Stimulated activated naive CD4-positive, alpha-beta T cell (primary cell): ENCODE data around the gene GDPD4.

Experiments
- DNase-seq, 6 experiments: peaks; one replicate each; lab custom pipeline; 2025; lab: John Stamatoyannopoulos, UW

Gene GDPD4

DNA sequence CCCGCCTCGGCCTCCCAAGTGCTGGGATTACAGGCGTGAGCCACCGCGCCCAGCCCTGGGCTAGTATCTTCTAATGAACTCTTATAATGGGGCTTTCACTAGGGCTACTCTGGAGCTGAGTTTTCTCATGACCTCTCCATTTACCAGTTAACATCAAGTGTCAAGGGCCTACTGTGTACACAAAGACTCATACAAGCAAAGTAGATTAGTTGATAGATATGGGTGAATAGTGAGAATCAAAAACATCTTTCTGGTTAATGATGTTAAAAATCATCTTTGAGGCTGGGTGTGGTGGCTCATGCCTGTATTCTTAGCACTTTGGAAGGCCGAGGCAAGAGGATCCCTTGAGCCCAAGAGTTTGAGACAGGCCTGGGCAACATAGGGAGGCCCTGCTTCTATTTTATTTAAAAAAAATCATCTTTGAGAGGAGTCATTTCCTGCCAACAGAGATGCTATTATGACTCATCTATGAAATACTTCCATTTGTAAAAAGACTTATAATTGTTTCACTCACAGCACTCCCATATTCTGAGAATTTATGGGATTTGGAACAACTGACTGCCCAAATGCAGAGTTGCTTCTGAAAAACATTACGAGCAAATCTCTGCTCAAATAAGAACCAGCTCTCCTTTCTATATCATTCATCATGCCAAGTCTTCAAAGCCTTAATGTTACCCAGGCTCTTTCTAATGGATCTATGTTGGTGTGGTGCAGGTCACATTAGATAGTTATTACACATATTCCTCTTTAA lies 57.0 kb downstream of the GDPD4 start:
- no peak for DNase-seq

DNA sequence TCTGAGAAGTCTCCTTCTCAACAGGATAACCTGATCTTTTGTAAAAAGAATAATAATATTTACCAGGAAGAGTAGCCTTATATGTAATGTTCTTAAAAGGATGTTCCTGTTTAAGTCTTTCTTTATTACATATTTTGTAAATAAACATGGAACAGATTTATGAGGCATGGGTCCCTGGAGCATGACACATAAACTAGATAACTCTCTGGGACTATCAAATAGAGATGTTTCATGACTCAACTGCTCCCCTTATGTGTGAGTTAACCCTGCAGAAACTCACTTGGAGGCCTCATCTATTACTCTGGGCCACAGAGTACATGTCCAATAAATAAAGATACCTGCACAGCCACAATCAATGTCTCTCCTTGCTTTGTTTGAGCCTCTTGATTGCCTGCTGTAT lies 64.6 kb downstream of the GDPD4 start:
- DNase-seq, result no peak

DNA sequence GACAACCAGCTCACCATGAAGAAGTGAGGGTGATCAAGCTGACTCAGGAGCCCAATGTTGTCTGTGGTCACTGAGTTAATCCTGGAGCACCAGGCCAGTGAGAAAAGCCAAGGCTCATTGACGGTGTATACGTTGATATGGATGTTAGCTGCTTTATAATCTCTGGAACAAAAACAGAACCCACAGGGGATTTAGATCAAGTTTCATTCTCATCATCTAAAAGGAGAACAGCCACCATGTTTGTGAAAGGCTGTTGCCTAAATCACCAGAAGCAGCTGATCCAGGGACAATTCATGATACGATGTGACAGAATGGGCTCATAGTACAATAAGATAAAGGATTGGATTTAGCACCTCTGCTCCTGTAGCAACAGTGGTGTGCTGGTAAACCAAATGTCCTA lies 68.5 kb downstream of the GDPD4 start:
- no peak for DNase-seq

DNA sequence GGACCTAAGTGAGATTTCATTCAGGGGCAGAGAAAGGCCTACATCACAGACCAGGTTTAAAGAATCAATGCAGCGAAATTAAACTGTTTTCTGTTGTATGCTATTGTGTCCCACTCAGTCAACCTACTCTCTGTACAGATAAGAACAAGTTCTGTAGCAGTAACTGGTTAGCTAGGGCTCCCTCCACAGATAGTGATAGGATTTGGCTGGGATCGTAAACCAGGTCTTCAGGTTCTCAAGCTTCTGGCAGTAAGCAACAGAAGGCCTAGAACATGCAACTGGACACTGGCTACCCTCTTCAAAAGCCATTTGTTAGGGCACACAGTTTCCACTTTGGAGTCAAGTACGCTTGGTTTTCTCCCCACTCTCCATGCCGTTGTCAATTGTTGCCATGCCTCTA lies 69.2 kb downstream of the GDPD4 start:
- no peak for DNase-seq

DNA sequence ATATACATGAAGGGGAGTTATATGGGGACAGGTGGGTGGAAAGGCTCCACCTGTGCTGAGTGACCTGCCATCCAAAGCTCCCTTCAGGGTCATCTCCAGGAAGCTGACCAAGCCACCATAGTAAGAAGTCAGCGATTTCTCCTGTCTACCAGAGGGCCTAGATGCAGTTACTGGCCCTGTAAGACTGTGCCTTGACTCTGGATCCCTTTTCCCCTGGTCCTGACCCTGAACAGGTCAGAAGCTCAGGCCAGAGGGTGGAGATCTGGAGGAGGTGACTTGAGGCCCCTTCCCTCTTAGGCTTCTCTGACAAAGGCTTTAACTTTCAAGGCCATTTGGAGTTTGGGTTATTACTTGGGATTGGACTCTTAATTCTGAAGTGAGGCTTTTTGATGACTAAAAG lies 69.7 kb downstream of the GDPD4 start:
- DNase-seq, result no peak

DNA sequence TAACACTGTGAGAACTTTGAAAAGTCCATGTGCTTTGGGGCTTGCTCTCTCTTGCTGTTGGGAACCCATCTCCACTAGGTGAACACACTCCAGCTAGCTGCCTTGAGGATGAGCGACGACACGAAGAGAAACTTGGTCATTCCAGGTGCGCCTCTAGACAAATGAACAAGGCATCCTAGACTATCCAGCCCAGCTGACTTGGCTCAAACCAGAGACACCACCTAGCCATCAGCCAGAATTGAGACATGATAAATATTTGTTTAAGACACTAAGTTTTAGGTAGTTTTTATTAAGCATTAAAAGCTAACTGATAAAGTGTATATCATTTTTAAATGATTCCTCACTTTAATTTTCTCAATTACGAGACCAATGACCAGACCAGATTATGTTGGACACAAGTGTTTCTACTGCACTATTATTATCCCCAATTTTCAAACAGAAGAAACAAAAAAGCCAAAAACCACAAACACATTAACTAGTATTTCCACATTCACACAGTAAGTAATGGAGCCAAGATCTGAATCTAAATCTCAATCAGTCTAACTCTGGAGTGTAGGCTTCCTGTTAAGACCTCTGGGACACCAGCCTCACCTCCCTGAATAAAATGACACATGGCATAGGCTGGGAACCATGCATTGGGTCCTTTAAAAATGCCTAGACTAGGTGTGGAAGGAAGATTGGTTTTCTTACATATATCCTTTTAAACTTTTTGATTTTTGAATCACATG lies 70.4 kb downstream of the GDPD4 start:
- no peak for DNase-seq

DNA sequence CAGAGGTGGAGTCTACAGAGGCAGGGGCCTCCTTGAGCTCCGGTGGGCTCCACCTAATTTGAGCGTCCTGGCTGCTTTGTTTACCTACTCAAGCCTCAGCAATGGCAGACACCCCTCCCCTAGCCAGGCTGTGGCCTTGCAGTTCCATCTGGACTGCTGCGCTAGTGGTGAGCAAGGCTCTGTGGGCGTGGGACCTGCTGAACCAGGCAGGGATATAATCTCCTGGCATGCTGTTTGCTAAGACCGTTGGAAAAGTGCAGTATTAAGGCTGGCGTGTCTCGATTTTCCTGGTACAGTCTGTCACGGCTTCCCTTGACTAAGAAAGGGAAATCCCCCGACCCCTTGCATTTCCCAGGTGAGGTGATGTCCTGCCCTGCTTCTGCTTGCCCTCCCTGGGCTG lies 77.7 kb downstream of the GDPD4 start:
- no peak for DNase-seq

DNA sequence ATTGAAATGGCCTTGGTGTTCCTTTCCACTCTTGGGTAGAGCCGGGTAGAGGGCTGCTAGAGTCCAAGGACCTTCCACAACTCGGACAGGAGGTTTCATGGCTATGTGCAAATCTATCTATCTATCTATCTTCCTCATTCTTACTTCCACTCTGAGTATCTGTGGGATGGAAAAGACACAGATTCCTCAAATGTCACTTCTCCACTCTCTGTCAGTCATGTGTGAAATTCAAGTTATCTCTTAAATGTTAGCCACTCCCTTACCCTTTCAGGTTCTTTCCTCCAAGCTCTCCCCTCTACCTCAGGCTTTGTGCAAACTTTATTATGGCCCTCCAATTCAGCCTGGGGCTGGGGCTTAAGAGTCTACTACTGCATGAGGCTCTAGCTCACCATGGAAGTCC lies 84.3 kb downstream of the GDPD4 start:
- no peak for DNase-seq

DNA sequence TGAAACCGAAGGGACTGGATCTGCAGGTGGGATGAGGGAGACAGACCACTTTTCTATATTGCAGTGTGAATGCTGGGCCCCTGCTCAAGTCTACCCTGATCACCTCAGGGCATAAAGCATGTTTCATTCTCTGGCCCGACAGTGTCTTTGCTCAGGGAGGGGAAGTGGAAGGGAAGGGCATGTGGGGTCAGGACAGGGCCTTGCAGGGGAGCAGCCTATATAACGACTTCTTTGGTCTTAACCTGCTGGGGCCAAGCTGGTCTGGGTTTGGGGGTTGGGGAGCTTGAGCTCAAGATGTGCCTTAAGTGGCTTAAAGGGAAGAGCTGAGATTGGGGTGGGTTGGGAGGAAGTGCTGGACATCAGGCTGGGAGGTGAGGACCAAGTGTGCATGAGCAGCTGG lies 86.4 kb downstream of the GDPD4 start:
- DNase-seq, result no peak

DNA sequence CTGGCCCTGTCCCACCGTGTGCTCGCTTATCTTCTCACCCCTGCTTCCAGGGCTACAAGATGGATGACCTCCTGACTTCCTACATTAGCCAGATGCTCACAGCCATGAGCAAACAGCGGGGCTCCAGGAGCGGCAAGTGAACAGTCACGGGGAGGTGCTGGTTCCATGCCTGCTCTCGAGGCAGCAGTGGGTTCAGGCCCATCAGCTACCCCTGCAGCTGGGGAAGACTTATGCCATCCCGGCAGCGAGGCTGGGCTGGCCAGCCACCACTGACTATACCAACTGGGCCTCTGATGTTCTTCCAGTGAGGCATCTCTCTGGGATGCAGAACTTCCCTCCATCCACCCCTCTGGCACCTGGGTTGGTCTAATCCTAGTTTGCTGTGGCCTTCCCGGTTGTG lies 86.9 kb downstream of the GDPD4 start:
- no peak for DNase-seq

DNA sequence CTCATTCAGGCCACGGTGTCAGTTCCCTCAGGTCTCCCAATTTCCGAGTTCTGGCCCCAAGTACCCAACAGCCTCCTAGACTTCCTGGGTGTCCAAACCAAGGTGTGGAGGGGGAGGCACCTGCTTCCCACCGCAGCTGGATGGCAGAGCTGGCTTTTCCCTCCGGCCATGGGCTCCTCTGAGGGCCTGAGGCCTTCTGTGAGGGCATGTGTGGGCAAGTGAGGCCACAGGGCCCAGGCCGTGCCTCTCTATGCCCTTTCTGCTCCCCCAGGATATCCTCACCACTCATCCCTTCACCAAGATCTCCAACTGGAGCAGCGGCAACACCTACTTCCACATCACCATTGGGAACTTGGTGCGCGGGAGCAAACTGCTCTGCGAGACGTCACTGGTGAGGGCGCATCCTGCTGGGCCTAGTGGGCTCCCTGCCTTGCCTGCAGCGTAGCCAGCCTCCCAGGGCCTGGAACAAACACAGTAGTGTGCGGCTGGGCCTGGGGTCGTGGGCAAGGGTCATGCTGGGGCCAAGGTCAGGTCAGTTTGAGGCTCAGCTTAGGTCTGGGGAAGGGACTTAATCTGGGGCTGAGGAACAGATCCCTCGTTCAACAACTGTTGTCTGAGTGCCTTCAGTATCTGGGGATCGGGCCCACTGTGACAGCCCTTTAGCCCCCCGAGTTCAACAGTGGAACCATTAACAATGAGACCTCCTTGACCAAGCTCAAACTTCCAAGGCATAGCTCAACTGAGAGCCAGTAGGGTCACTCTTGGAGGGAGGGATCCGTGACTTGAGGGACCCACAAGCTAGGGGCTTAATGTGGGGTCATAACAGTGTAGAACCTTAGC lies 87.7 kb downstream of the GDPD4 start:
- DNase-seq, result no peak

DNA sequence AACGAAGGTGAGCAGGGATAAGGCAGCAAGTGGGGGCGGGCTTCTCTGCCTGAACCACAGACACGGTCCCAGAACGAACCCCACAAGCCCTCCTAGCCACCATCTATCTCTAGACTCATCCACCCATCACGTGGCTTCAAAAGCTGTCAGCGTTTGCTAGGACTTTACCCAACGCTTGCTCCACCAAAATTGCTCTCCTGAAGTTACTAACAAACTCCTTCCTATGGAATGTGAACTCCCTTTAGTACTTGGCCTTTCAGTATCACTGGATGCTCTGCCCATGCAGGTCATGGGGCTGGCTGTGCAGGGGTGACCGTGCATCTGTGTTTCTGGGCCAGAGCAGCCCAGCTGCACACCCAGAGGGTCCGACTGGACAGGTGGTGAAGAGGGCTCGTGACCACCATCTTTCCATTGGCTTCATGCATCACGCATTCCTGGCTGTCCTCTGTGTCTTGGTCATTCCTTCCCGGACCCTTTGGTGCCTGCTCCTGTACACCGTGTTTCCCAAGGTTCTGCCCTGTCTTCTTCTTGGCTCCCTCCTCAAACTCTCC lies 88.4 kb downstream of the GDPD4 start:
- no peak for DNase-seq

DNA sequence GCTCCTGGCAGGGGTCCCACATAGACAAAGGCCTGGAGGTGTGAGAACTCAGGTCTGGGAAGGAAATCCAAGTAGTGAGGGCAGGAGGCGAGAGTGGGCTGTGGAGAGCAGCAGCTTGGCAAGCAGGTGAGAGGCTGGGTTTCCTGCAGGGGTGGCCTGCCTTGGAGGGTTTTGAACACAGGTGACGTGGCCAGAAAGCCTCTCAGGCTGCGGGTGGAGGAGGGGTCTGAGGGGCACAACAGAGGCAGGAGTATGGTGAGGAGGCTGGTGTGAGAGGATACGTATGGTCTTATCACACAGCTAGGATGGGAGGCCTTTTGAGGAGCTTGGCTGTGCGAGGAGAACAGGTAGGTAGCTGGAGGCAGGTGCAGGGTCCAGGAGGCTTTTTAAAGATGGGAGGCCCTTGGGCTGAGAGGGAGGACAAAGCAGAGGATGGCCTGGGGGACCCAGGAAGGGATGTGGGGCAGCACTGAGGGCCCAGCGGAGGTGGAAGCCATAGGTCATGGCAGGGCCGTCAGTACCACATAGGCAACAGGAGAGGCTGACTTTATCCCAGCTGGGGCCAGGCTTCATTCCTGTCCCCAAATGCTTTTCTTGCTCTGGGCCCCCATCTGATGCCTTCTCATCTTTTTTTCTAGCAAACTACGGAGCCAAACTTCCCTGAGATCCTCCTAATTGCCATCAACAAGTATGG lies 89.0 kb downstream of the GDPD4 start:
- DNase-seq, result no peak

DNA sequence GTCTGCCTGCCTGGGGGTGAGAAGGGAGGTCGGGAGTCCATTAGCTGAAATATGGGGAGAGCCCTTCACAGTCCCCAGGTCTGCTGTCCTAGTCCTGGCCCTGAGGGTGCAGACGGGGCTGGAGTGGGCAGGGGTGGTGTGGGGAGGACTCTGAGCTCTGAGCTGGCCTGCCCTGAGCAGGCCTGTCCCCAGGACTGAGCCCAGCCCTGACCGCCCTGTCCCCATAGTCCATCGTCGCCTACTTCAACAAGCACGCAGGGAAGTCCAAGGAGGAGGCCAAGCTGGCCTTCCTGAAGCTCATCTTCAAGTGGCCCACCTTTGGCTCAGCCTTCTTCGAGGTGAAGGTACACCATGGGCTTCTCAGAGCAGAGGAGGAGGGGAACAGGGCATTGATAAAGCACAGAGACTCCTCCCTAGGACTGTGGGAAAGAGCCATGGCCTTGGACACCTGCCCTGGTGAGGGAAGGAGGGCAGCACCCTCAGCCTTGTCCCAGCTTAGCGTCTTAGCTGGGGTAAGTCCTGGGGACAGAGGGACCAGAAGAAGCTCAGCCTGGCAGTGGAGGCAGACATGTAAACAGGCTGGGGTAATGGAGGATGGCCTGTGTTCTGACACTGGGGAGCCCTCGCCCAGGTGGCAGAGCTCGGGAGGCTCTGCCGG lies 89.8 kb downstream of the GDPD4 start:
- DNase-seq, result no peak

DNA sequence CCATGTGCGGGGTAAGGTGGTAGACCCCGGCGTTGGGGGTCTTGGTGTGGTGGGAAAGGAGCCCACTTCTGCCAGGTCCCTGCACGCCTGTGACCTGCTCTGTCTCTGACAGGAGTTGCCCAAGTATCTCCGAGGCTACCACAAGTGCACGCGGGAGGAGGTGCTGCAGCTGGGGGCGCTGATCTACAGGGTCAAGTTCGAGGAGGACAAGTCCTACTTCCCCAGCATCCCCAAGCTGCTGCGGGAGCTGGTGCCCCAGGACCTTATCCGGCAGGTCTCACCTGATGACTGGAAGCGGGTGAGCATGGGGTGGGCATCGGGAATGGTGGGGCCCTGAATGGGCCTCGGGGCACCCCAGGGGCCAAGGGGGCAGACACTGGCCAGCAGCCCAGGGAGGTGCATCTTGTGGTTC lies 90.4 kb downstream of the GDPD4 start:
- no peak for DNase-seq

DNA sequence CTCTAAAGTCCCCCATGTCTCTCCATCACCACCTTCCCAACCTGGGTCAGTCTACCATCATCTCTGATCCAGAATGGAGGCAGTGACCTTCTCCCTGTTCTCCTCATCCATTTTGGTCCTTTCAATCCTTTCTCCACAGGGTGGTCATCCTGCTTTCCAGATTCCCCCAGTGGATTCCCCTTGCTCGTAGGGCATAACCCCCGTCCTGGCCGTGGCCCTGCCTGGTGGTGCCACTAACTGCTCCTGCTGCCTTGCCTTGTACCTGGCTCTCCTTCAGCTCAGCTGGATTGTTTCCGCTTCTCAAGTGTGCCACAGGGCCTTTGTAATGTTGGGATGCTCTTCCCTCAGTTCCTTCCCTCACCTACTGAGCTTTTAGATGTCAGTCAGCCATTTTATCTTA lies 91.8 kb downstream of the GDPD4 start:
- no peak for DNase-seq

DNA sequence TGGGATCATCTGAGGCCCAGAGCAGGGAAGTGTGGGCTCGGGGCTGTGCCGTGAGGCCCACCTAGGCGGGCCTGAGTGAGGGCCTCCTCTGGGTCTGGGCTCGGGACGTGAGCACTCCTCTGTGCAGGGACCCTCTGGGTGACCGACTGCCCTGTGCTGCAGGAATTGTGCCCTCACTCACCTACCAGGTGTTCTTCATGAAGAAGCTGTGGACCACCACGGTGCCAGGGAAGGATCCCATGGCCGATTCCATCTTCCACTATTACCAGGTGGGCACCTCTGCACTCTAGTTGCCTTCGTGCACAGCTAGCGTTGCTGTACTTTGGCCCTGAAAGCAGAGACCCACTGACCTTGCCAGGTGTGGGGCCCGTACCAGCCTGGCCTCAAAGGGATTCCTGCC lies 93.0 kb downstream of the GDPD4 start:
- DNase-seq, result no peak

DNA sequence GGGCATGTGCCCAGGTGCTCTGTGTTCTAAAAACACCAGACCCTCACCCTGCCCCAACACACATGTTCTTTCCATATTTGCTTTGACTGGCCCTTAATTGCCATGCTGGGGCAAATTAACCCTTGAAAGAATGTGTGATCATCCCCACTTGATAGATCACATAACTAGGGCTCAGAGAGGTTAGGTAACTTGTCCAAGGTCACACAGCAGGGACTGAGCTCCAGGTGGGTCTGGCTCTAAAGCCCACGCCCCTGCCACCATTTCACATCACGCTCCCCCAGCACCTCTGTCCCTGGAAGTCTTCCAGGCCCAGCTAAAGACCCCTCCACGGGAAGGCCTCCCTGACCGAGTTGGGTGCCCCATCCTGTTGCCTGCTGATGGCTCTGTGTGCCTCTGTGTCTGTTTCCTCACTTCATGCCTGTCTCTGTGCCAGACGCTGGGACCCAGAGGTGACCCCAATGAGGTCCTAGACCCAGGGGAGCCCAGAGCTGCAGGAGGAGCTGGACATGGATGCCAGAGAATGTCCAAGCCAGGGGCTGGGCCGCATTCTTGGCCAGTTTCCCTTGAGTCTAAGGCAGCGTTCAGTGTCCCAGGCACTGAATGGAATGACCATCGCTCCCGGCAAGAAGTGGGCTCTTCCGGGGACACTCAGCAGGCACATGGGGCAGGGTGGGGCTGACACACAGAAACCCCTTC lies 93.7 kb downstream of the GDPD4 start:
- DNase-seq, result no peak

DNA sequence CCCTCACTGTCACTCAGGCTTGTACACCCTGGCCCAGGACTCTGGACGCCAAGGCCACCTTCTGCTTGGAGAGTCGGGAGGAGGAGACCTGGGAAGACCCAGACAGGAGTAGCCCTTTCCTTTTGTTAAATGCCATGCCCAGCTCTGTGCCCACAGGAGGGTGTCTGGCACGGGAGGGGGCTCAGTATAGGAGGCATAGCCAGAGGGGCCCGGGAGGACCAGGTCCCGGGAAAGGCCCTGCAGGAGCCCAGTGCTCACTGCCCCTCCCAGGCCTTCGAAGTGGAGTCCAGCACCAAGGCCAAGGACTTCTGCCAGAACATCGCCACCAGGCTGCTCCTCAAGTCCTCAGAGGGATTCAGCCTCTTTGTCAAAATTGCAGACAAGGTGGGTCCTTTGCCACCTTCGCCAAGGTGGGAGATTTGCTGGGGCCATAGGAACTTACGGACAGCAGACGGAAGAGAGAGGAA lies 94.4 kb downstream of the GDPD4 start:
- DNase-seq, result no peak

DNA sequence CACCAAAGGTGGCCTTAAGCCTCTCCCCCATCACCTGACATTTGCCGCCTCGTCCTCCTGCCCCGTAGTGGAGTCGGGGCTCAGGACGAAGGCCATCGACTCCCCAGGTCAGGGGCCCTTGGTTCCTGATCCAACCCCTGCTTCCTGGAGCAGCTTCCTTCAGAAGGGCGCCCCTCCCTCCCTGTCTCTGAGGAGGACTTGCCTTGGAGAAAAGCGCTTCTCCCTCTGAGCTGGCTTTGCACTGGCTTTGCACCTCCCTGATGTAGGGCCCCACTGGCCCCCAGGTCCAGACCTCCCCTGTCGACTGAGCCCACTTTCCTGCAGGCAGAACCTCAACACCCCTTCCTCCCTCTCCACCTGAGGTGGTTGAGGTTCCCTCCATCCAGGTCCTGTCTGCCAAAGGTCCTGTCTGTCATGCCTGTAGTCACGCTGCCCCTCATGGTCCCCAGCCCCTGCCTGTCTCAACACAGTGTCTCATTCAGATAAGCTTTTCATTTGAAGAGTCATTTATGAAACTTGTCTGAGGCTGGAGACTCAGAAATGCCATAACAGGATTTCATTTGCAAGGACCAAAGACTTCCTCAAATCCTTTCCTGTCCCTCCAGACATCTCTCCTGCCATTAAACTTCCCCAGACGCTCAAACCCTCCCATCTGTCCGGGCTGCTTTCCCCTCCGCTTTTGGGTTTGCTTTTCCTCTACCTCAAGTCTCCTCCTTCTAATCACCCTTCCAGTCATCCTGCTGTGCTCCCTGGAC lies 95.0 kb downstream of the GDPD4 start:
- DNase-seq, result no peak
